Measurements from ENCODE around the gene GRID2.

DNA sequence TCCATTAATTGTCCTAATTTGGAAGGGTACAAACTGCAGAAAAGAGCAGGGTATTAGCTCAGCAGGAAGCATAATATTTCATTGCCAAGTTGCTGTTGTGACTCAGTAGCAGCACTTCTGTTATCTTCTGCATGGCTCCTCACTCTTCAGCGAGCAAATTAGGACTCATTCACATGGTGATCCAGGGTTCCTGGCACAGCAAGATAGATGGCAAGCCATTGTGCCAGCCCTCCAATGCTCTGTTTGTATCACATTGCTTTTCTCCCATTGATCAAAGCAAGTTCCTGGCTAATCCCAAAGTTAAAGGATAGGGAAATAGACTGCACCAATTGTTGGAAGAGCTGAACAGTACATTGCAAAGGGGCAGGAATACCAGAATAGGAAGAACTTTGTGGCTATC is 1142.3 kb downstream of the GRID2 start:
- TF ChIP-seq CSRNP3 (CRISPR knock-in tag; IDR thresholded peaks at IDR 0.05) = no peak
- no peak for TF ChIP-seq PPARA (CRISPR knock-in tag; IDR thresholded peaks at IDR 0.05; ENCODE audit: borderline replicate concordance)
- no peak for TF ChIP-seq SNAI2 (CRISPR knock-in tag; IDR thresholded peaks at IDR 0.05)
- TF ChIP-seq OSR1 (CRISPR knock-in tag; IDR thresholded peaks at IDR 0.05) = no peak
- no peak for TF ChIP-seq ZNF565 (CRISPR knock-in tag; conservative IDR thresholded peaks at IDR 0.05; ENCODE audit: low read depth)
- TF ChIP-seq RARB (CRISPR knock-in tag; IDR thresholded peaks at IDR 0.05) = no peak
- TF ChIP-seq TSHZ2 (CRISPR knock-in tag; IDR thresholded peaks at IDR 0.05) = no peak
- TF ChIP-seq, protein P1, sequence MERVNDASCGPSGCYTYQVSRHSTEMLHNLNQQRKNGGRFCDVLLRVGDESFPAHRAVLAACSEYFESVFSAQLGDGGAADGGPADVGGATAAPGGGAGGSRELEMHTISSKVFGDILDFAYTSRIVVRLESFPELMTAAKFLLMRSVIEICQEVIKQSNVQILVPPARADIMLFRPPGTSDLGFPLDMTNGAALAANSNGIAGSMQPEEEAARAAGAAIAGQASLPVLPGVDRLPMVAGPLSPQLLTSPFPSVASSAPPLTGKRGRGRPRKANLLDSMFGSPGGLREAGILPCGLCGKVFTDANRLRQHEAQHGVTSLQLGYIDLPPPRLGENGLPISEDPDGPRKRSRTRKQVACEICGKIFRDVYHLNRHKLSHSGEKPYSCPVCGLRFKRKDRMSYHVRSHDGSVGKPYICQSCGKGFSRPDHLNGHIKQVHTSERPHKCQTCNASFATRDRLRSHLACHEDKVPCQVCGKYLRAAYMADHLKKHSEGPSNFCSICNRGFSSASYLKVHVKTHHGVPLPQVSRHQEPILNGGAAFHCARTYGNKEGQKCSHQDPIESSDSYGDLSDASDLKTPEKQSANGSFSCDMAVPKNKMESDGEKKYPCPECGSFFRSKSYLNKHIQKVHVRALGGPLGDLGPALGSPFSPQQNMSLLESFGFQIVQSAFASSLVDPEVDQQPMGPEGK (CRISPR knock-in tag; IDR thresholded peaks at IDR 0.05; ENCODE audit: borderline replicate concordance) = no peak
- TF ChIP-seq BACH2 (CRISPR knock-in tag; IDR thresholded peaks at IDR 0.05; ENCODE audit: borderline replicate concordance) = no peak
- TF ChIP-seq TCF4 (CRISPR knock-in tag; IDR thresholded peaks at IDR 0.05; ENCODE audit: borderline replicate concordance) = no peak

Measured in SK-N-SH treated with all-trans-retinoic acid at 6 μM for 48 hours (cell line).